Esophagus squamous epithelium (tissue), 5 donors: ENCODE measurements around the gene TMEM164. TPM values are rescaled to one million over a fixed set of nuclear protein-coding genes. Genes with fewer than 3 reads are reported as not detected.
A peak's percentile ranks its signal among the peaks of the same experiment; 100 is the strongest.

Source experiments
- DNase-seq: peaks from one replicate; lab custom pipeline; 2025; lab: John Stamatoyannopoulos, UW
- H3K27ac ChIP-seq, 4 donors: fragments of 200-600 bp; sonication (generic); one replicate each; pipeline ENCODE4 v1.5.1; 2016 to 2019; ENCODE audit warnings: mild to moderate bottlenecking in 1 of 4
- H3K27me3 ChIP-seq, 4 donors: fragments of 200-600 bp; sonication (generic); 1 replicate in 3 of 4; 2 replicates in 1 of 4; pipeline versions ENCODE4 v1.5.1 to v1.6.0; 2017 to 2021; ENCODE audit warnings: antibody characterized with exemption in 1 of 4
- H3K36me3 ChIP-seq, 3 donors: fragments of 200-600 bp; sonication (generic); one replicate each; pipeline ENCODE4 v1.5.1; 2016 to 2019
- H3K4me1 ChIP-seq, 3 donors: fragments of 200-600 bp; sonication (generic); one replicate each; pipeline ENCODE4 v1.5.1; 2017 to 2019
- H3K4me3 ChIP-seq, 4 donors: fragments of 200-600 bp; sonication (generic); 1 replicate in 3 of 4; 2 replicates in 1 of 4; pipeline ENCODE4 v1.5.1; 2016 to 2019; ENCODE audit warnings: mild to moderate bottlenecking in 2 of 4, moderate library complexity in 1 of 4
- H3K9me3 ChIP-seq, 3 donors: fragments of 200-600 bp; sonication (generic); one replicate each; pipeline ENCODE4 v1.5.1; 2016 to 2019
- POLR2A ChIP-seq, 4 donors: fragments of 450-650 bp; IDR thresholded peaks; one replicate each; pipeline ENCODE4 v1.6.1; 2017; ENCODE audit warnings: antibody characterized with exemption in 4 of 4, mild to moderate bottlenecking in 4 of 4, moderate library complexity in 3 of 4
- WGBS, 2 donors: methylation state at CpG; one replicate each; pipeline ENCODE4 v1.1.5; 2018; 5-methylcytosine and 5-hydroxymethylcytosine counted together
- intact Hi-C: fragments of 100-400 bp; cut with DNase I; formaldehyde crosslinking; loops from one replicate; pipeline ENCODE4 v1.15.0; 2022
- total RNA-seq, 4 donors: library from RNA; depleted of rRNA; stranded (reverse); fragments of >200 nt; gene quantifications; one replicate each; pipeline ENCODE4 v1.1.0, GENCODE V29; 2016
- TF ChIP-seq, protein P1 (sequence below), 6 experiments: fragments of 450-650 bp in 4 of 6; fragments of 200-600 bp in 2 of 6; sonication (generic) in 2 of 6; IDR thresholded peaks; one replicate each; pipeline ENCODE4 v1.5.1; 2016 to 2019; ENCODE audit warnings: antibody characterized with exemption in 6 of 6, mild to moderate bottlenecking in 4 of 6, moderate library complexity in 4 of 6
- donor health status: DM: yes; HTN: yes; CAD: no.

Gene TMEM164
- total RNA-seq, 4 donors from 2014 or later, result 18.5 to 27.3 (median 23.6) TPM

DNA sequence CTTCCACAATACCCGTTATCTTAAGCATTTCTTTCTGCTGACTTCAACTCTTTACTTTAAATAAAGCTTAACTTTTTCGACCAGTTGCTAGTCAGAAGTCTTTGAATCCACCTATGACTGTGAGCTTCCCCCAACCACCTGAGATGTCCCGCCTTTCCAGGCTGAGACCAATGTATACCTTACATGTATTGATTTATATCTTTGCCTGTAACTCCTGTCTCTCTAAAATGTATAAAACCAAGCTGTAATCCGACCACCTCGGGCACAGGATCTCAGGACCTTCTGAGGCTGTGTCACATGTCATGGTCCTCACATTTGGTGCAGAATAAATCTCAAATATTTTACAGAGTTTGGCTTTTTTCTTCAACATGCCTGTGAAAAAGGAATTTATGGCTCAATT lies 2.9 kb upstream of the TMEM164 start:
- intact Hi-C loops, result no loop called here
- Histone ChIP-seq H3K4me3 (no peak overlapping the region), H3K4me1 (peaks cover 6 to 24% (median 10%) of the 10 kb centered on the region in 3 donors), H3K27me3 (no peaks in the 10 kb centered on the region), H3K9me3 (no peaks in the 10 kb centered on the region), H3K36me3 (no peaks in the 10 kb centered on the region), H3K27ac (no peak overlapping the region)
- DNase-seq, result no peak
- TF ChIP-seq, protein P1, sequence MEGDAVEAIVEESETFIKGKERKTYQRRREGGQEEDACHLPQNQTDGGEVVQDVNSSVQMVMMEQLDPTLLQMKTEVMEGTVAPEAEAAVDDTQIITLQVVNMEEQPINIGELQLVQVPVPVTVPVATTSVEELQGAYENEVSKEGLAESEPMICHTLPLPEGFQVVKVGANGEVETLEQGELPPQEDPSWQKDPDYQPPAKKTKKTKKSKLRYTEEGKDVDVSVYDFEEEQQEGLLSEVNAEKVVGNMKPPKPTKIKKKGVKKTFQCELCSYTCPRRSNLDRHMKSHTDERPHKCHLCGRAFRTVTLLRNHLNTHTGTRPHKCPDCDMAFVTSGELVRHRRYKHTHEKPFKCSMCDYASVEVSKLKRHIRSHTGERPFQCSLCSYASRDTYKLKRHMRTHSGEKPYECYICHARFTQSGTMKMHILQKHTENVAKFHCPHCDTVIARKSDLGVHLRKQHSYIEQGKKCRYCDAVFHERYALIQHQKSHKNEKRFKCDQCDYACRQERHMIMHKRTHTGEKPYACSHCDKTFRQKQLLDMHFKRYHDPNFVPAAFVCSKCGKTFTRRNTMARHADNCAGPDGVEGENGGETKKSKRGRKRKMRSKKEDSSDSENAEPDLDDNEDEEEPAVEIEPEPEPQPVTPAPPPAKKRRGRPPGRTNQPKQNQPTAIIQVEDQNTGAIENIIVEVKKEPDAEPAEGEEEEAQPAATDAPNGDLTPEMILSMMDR (IDR thresholded peaks at IDR 0.05), result no peak
- no peak for TF ChIP-seq POLR2A (IDR thresholded peaks at IDR 0.05)
- WGBS, 2 donors, result 74 to 92% methylated on average over 4 to 5 of the region's 5 CpGs

DNA sequence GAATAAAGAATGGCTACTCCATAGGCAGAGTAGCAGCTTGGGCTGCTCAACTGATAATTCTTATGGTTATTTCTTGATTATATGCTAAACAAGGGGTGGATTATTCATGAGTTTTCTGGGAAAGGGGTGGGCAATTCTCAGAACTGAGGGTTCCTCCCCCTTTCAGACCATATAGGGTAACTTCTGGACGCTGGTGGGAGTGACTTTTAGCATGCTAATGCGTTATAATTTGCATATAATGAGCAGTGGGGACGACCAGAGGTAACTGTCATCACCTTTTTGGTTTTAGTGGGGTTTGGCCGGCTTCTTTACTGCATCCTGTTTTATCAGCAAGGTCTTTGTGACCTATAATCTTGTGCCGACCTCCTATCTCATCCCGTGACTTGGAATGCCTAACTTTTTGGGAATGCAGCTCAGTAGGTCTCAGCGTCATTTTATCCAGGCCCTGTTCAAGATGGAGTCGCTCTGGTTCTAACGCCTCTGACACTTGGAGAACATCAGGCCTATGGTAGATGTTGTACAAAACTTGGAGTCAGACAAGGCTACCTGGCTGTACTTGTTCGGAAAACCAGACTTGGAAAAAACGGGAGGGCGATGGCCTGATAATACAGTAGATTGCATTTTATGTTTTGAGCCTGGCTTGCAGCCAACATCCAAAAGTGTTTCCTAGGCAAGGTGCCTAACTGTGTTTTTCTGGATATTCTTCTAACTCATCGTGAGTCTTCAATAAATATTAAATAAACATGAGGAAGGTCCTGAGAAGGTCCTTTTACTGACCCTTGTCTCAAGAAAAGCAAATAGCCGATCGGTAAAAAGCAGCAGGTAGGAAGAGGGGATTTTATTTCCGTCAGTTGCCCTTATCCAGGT lies 1.8 kb upstream of the TMEM164 start:
- Histone ChIP-seq H3K9me3 (no peaks in the 10 kb centered on the region), H3K4me3 (no peak overlapping the region), H3K27me3 (no peaks in the 10 kb centered on the region), H3K27ac (peak overlapping the region in 1 of 4 donors; percentile 94), H3K4me1 (peaks cover 6 to 33% (median 10%) of the 10 kb centered on the region in 3 donors), H3K36me3 (no peaks in the 10 kb centered on the region)
- TF ChIP-seq POLR2A (IDR thresholded peaks at IDR 0.05), result no peak
- TF ChIP-seq, protein P1 (IDR thresholded peaks at IDR 0.05), result no peak
- no peak for DNase-seq
- intact Hi-C loops, result no loop called here
- 69 to 83% methylated on average over 13 to 16 of the region's 16 CpGs for WGBS, 2 donors

DNA sequence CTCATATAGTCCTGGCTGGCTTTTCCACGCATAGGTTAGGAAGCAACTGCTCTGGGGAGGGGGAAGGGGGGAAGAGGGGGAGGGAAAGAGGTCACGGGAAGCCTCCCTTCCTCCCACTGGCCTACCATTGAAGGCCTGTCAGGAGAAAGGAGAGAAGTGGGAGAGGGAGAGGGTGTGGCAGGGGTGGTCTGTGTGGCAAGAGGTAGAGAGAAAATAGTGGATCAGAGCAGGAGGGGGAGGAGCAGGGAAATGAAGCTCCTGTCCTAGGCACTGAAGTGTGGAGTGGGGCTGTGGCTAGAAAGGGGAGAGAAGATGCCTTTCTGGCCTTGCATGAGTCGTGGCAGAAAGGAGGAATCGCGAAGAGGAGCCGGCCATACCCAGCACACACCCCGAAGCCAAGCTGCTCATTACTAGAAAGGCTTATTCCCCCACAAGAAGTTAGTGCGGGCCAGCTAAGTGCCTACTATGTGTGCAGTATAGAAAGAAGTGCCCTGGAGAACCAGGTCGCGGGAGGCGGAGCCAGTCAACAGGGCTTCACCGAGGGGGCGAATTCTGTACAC lies 1.1 kb upstream of the TMEM164 start:
- H3K9me3 ChIP-seq, result no peaks in the 10 kb centered on the region
- peaks cover 10 to 40% (median 12%) of the 10 kb centered on the region in 3 donors for H3K4me1 ChIP-seq
- TF ChIP-seq, protein P1 (IDR thresholded peaks at IDR 0.05), result no peak
- no peak for TF ChIP-seq POLR2A (IDR thresholded peaks at IDR 0.05)
- H3K4me3 ChIP-seq, result peak overlapping the region; percentile 59 to 84 (median 66)
- 8 to 40% methylated on average over 5 to 11 of the region's 13 CpGs for WGBS, 2 donors
- H3K27me3 ChIP-seq, result no peaks in the 10 kb centered on the region
- peak overlapping the region; percentile 86 to 95 (median 92) for H3K27ac ChIP-seq
- intact Hi-C loops, result no loop called here
- H3K36me3 ChIP-seq, result no peaks in the 10 kb centered on the region
- DNase-seq, result no peak

DNA sequence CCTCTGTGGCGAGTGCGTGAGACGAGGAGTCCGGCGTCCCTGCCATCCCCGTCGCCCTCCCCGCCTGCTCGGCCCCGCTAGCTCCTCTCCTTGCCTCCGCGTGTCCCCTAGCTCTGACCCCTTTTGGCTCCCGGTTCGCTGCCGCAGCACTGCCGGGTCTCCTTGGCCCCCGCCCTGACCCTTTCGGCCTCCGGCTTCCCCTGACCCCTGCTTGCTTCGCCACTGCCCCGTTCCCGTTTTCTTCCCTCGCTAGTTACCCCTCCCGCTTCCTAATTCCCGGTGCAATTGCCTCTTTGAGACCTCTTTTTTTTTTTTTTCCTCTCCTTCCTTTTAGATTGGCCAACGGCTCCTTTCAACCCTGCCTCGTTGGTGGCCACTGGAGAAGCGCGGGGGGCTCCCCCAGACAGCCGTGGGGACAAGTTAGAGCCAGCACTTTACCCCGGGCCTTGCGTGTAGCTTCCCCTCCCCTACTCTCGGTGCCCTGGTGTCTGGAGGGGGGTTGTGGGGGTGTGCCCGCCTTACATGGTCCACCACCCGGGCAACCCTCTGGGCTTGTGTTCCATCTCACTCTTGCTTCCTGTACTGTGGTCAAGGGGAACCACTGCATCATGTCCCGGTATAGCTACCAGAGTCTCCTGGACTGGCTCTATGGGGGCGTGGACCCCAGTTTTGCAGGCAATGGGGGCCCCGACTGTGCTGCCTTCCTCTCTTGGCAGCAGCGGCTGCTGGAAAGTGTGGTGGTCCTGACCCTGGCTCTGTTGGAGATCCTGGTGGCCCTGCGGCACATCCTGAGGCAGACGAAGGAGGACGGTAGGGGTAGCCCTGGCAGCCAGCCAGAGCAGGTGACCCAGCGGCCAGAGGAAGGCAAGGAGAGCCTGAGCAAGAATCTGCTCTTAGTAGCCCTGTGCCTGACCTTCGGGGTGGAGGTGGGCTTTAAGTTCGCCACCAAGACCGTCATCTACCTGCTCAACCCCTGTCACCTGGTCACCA lies 548 bp downstream of the TMEM164 start:
- no peak for DNase-seq
- 9 to 39% methylated on average over 20 to 38 of the region's 46 CpGs for WGBS, 2 donors
- H3K4me1 ChIP-seq, result peaks cover 10 to 51% (median 13%) of the 10 kb centered on the region in 3 donors
- intact Hi-C loops, result no loop called here
- no peaks in the 10 kb centered on the region for H3K27me3 ChIP-seq
- no peaks in the 10 kb centered on the region for H3K36me3 ChIP-seq
- no peaks in the 10 kb centered on the region for H3K9me3 ChIP-seq
- peak overlapping the region; percentile 86 to 95 (median 92) for H3K27ac ChIP-seq
- TF ChIP-seq, protein P1 (IDR thresholded peaks at IDR 0.05), result no peak
- TF ChIP-seq POLR2A (IDR thresholded peaks at IDR 0.05), result no peak
- peak overlapping the region; percentile 59 to 84 (median 66) for H3K4me3 ChIP-seq
